NCI-H2196 (cell line): ENCODE results near the gene TRIM28.

Experiments
- DNase-seq: peaks from one replicate; lab custom pipeline; 2025; ENCODE audit not compliant: unreplicated experiment; lab: John Stamatoyannopoulos, UW

Gene TRIM28

GRCh38 chr19:58548859-58549663, 5.2 kb downstream of the TRIM28 start:
- DNase-seq, result no peak

- no peak for DNase-seq
Measured at GRCh38 chr19:58549664-58550361, 5.9 kb downstream of the TRIM28 start.

- no peak for DNase-seq
Measured at GRCh38 chr19:58550362-58551122, 6.7 kb downstream of the TRIM28 start.

GRCh38 chr19:58551123-58551497, 7.2 kb downstream of the TRIM28 start:
- no peak for DNase-seq

GRCh38 chr19:58551577-58552471, 8.0 kb downstream of the TRIM28 start:
- DNase-seq, result no peak

- no peak for DNase-seq
Measured at GRCh38 chr19:58552655-58553054, 8.8 kb downstream of the TRIM28 start.

GRCh38 chr19:58553799-58554493, 10.1 kb downstream of the TRIM28 start:
- DNase-seq, result no peak

- DNase-seq, result no peak
Measured at GRCh38 chr19:58554494-58555368, 10.9 kb downstream of the TRIM28 start, which contains the start of gene CHMP2A. Gene CHMP2A (minus strand): TSS chr19:58555105. CDS start chr19:58554212, 893 bp downstream.

- no peak for DNase-seq
Measured at GRCh38 chr19:58555369-58555885, 11.6 kb downstream of the TRIM28 start.

GRCh38 chr19:58555920-58556621, 12.2 kb downstream of the TRIM28 start:
- no peak for DNase-seq

GRCh38 chr19:58556622-58557220, 12.9 kb downstream of the TRIM28 start:
- DNase-seq, result no peak

GRCh38 chr19:58557221-58558065, 13.6 kb downstream of the TRIM28 start:
- no peak for DNase-seq

- DNase-seq, result no peak
Measured at GRCh38 chr19:58558066-58558622, 14.3 kb downstream of the TRIM28 start, which contains the start of gene UBE2M. Gene UBE2M (minus strand): TSS chr19:58558611. CDS start chr19:58558381, 230 bp downstream.

- no peak for DNase-seq
Measured at GRCh38 chr19:58558623-58559274, 14.9 kb downstream of the TRIM28 start.

GRCh38 chr19:58559275-58560006, 15.6 kb downstream of the TRIM28 start:
- no peak for DNase-seq
